GM21360 (cell line): ENCODE data around the gene IL23R.

Experiments used
- ATAC-seq: cut with Tn5 transposase; IDR thresholded peaks from one replicate; pipeline ENCODE4 v1.9.1; 2021; ENCODE audit warnings: mild to moderate bottlenecking, moderate library complexity; ENCODE audit not compliant: unreplicated experiment

The IL23R gene

DNA sequence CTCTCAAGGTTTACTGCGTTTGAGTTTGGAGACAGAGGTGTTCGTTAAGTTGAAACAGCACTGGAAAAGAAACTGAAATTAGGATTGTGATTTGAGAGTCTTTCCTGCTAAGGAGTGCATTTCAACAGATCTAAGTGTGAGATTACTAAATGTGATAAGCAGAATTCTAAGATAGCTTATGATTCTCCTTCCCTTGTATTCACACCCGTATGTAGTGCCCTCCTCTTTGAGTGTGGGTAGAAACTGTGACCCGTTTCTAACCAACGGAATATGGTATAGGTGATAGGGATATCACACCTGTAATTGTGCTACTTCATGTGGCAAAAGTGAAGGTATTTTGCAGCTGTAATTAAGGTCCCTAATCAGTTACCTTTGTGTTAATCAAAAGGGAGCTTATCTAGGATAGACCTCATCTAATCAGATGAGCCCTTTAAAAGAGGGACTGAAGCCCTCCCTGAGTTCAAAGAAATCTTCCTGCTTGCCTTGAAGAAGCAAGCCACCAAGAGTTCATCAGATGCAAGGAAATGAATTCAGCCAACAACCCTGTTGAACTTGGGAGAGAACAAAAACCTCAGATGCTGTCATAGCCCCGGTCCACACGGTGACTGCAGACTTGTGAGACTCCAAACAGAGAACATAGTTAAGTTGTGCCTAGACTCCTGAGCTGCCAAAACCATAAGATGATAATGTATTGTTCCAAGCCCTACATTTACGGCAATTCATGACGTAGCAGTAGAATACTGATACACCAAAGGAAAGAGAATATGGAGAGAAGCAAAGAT is 128.8 kb downstream of the IL23R start:
- no peak for ATAC-seq

DNA sequence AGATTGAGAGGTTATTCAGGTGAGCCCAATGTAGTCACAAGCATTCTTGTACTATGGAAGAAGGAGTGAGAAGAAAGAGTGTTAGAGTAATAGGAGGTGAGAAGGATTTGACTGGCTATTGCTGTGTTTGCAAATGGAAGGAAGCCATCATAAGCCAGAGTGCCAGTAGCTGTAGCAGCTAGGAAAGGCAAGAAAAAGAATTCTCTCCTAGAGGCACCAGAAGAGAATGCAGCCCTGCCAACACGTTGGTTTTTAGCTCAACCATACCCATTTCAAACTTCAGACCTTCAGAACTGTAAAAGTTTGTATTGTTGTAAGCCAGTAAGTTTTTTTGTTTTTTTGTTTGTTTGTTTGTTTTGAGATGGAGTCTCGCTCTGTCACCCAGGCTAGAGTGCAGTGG is 132.5 kb downstream of the IL23R start:
- no peak for ATAC-seq

DNA sequence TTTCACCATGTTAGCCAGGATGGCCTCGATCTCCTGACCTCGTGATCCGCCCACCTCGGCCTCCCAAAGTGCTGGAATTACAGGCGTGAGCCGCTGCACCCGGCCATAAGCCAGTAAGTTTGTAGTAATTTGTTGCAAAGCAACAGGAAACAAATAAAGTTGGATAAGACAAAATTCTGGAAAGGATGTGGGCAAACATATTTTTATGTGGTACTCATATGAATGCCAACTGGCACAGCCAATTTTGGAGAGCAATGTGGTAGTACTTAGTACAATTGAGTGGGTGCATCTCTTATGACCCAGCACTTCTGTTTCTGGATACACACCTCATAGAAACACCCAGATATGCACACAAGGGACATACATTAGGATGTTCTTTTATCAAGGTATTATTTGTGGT is 133.0 kb downstream of the IL23R start:
- no peak for ATAC-seq

DNA sequence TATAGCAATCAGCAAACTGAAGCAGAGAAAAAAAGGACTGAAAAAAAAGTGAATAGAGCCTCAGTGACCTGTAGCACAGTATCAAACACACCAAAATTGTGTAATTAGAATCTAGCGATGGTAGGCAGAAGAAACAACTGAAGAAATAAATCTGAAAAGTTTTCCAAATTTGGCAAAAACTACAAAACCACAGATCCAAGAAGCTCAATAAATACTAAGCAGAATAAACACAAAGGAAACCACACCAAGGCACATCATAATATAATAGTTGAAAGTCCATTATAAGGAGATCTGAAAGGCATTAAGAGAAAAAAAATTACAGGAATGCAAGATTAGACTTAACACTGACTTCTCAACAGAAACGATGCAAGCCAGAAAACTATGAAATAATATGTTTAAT is 134.3 kb downstream of the IL23R start:
- no peak for ATAC-seq

DNA sequence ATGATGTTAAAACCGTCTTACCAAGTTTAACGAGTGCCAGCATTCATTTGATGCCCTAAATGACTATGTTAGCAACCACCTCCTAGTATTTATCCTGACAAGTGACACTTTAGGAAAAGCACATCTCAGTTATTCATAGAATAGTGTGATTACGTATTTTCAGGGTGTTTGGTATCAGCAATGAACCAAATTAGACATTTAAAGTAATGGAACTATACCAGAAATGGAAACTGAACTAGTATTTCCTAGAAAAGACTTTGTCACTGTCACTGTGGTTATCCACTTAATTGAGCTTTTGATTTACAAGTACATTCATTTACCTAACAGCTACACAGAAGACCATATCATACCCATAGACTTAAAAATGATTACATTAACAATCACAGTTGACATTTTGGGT is 137.8 kb downstream of the IL23R start:
- ATAC-seq, result no peak

DNA sequence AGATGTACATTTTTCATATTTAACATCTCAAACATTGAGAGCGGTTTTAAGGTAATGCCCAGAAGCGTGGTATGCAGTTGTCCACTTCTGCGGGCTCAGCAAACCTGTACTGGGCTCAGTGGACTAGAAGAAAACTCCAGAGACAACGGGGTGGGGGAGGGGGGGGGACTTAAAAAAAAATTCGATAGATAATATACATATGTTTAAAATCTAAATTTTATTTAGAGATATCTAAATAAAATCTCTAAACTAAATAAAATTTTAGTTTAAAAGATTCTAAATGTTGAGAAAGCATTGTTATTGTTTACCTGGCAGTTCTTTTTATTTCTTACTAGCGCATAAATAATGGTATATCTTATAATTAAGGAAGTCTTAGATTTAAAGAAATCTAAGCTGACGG is 140.3 kb downstream of the IL23R start:
- ATAC-seq, result no peak

DNA sequence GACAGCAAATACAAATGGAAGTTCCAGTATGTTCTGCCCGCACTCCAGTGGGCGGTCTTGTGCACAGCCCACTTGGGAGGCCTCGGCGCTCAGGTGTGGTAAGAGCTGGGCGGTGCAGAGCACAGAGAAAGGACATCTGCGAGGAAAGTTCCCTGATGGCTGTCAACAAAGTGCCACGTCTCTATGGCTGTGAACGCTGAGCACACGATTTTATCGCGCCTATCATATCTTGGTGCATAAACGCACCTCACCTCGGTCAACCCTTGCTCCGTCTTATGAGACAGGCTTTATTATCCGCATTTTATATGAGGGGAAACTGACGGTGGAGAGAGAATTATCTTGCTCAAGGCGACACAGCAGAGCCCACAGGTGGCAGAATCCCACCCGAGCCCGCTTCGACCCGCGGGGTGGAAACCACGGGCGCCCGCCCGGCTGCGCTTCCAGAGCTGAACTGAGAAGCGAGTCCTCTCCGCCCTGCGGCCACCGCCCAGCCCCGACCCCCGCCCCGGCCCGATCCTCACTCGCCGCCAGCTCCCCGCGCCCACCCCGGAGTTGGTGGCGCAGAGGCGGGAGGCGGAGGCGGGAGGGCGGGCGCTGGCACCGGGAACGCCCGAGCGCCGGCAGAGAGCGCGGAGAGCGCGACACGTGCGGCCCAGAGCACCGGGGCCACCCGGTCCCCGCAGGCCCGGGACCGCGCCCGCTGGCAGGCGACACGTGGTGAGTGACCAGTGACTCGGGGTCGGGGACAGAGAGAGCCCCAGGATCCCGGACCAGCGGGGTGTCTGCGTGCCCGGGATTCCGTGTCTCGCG is 141.2 kb downstream of the IL23R start, which contains the start of gene IL12RB2:
Gene IL12RB2 (plus strand): TSS at position 623 of the 810 bp plus-strand sequence. CDS start 12,496 bp downstream, outside the sequence.
- ATAC-seq, result no peak

DNA sequence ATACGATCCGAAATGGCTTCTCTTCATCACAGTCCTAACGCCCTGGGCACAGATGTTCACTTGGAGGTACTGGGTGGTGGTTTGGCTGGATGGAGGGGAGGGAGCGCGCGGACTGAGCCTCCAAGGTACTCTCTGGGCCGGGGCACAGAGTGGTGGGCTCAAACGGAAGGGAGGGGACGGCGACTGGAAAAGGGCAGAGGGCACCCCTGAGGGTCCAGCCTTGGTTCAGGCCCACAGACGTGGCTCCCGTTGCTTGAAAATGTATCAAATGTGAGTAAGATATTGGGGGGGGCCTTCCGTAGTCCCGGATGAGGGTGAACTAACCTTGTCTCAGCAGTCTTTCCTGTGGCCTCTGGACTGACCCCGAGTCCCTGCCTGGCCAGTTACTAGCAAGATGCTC is 141.9 kb downstream of the IL23R start:
- no peak for ATAC-seq
